ENCODE measurements around the gene ZNF652. TPM values are rescaled to one million over a fixed set of nuclear protein-coding genes. Genes with fewer than 3 reads are reported as not detected.
"Not testable (repeated sequence)": the region's sequence is repeated elsewhere in the genome, so short reads cannot be mapped to it uniquely, and the experiment has no call there.

ZNF652 gene
- polyA plus RNA-seq, 1 of the 3 experiments (the other 2 are of a cell fraction): 5.1 TPM

DNA sequence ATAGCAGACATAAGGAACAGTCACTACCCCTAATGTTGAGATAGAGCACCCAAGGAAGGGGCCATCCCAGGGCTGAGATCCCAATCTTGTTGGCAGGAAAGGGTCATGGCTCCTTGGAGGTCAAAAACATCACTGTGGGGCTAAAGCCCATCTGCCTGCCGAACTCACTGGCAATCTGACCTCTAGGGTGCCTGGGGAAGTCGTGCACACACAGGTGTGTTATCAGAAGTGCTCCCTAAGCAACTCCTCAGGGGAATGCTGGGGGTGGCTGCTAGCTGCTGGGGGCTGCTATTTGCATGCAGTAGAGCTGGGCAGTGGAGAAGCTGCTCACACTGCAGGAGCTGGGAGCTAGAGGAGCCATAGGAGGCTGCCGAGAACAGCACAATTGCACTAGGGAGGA, 84.0 kb downstream of the ZNF652 start:
- no peaks in the 10 kb centered on the region for H3K9me2 ChIP-seq
- 23% methylated on average over 3 of the region's 3 CpGs for WGBS (ENCODE audit: low lambda C conversion rate)
- no peaks in the 10 kb centered on the region for H3F3A ChIP-seq (replicated peaks; ENCODE audit: insufficient read depth)
- H3K36me3 ChIP-seq (replicated peaks in 1 of 2; ENCODE audit: control insufficient read depth in 1 of 2, insufficient read depth in 2 of 2, low read length in 1 of 2): no peaks in the 10 kb centered on the region
- H3K27me3 ChIP-seq (ENCODE audit: insufficient read depth): no peaks in the 10 kb centered on the region
- no peaks in the 10 kb centered on the region for H3K4me1 ChIP-seq (ENCODE audit: control insufficient read depth in 1 of 2, insufficient read depth in 2 of 2, low read depth in 1 of 2, low read length in 1 of 2)
- TF ChIP-seq, protein P1, sequence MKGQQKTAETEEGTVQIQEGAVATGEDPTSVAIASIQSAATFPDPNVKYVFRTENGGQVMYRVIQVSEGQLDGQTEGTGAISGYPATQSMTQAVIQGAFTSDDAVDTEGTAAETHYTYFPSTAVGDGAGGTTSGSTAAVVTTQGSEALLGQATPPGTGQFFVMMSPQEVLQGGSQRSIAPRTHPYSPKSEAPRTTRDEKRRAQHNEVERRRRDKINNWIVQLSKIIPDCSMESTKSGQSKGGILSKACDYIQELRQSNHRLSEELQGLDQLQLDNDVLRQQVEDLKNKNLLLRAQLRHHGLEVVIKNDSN (IDR thresholded peaks at IDR 0.05; ENCODE audit: borderline replicate concordance, low read depth): no peak
- TF ChIP-seq FOXM1 (IDR thresholded peaks at IDR 0.05; ENCODE audit: low read depth): no peak
- no peak for TF ChIP-seq RAD21 (IDR thresholded peaks at IDR 0.05; ENCODE audit: low read length)
- DNase-seq: no peak
- no peak overlapping the region for H2AFZ ChIP-seq (ENCODE audit: low read depth)
- H4K20me1 ChIP-seq (ENCODE audit: insufficient read depth): no peaks in the 10 kb centered on the region
- H3K4me2 ChIP-seq: no peak overlapping the region
- H3K4me3 ChIP-seq (ENCODE audit: low read depth in 2 of 2, low read length in 1 of 2): no peak overlapping the region
- no peaks in the 10 kb centered on the region for H3K79me2 ChIP-seq (ENCODE audit: insufficient read depth)
- H3K9me3 ChIP-seq: 0 out of 2 replicates have a peak, but pooled peaks cover 5% of the 10 kb centered on the region
- no peak overlapping the region for H3K27ac ChIP-seq (ENCODE audit: low read depth in 2 of 2, low read length in 1 of 2)
- H3K9ac ChIP-seq: no peak overlapping the region
- ChIA-PET CTCF (interaction anchor here (0.6 to 1.7 kb wide), 4 partner anchors 13 to 130 kb away, joined by 3 to 6 read pairs (median 4); no protein-coding TSS in a partner anchor), POLR2A (no interaction called here)

DNA sequence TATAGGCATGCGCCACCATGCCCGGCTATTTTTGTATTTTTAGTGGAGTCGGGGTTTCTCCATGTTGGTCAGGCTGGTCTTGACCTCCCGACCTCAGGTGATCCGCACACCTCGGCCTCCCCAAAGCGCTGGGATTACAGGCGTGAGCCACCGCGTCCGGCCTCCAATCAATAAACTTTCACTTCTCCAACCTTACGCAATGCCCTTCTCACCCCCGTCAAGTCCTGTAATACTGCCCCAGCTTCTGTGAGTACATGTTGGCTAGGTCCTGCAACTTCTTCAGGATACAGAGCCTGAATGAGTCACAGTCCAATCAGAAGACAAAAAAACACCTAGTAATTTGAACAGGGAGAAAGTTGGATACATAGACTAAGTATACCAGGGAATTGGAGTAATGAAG, 84.4 kb downstream of the ZNF652 start:
- Histone ChIP-seq H3K27ac (ENCODE audit: low read depth in 2 of 2, low read length in 1 of 2) (no peak overlapping the region), H3K27me3 (ENCODE audit: insufficient read depth) (no peaks in the 10 kb centered on the region), H3K9me3 (0 out of 2 replicates have a peak, but pooled peaks cover 5% of the 10 kb centered on the region), H3K79me2 (ENCODE audit: insufficient read depth) (no peaks in the 10 kb centered on the region), H4K20me1 (ENCODE audit: insufficient read depth) (no peaks in the 10 kb centered on the region), H3K36me3 (replicated peaks in 1 of 2; ENCODE audit: control insufficient read depth in 1 of 2, insufficient read depth in 2 of 2, low read length in 1 of 2) (no peaks in the 10 kb centered on the region), H3F3A (replicated peaks; ENCODE audit: insufficient read depth) (no peaks in the 10 kb centered on the region), H3K4me3 (ENCODE audit: low read depth in 2 of 2, low read length in 1 of 2) (no peak overlapping the region), H3K9me2 (no peaks in the 10 kb centered on the region), H3K4me2 (no peak overlapping the region), H3K9ac (no peak overlapping the region), H3K4me1 (ENCODE audit: control insufficient read depth in 1 of 2, insufficient read depth in 2 of 2, low read depth in 1 of 2, low read length in 1 of 2) (no peaks in the 10 kb centered on the region), H2AFZ (ENCODE audit: low read depth) (no peak overlapping the region)
- CTCF ChIA-PET: interaction anchor here (0.9 to 1.9 kb wide), 3 partner anchors 13 to 50 kb away, joined by 4 to 9 read pairs (median 6); no protein-coding TSS in a partner anchor
- POLR2A ChIA-PET: no interaction called here
- 78% methylated on average over 13 of the region's 13 CpGs for WGBS (ENCODE audit: low lambda C conversion rate)
- no peak for DNase-seq
- TF ChIP-seq POLR2AphosphoS5 (IDR thresholded peaks at IDR 0.05; ENCODE audit: low read depth, low read length): no peak
- TF ChIP-seq FOSL2 (IDR thresholded peaks at IDR 0.05; ENCODE audit: borderline replicate concordance, low read depth): no peak
- no peak for TF ChIP-seq TCF12 (IDR thresholded peaks at IDR 0.05)
- TF ChIP-seq, protein P2, sequence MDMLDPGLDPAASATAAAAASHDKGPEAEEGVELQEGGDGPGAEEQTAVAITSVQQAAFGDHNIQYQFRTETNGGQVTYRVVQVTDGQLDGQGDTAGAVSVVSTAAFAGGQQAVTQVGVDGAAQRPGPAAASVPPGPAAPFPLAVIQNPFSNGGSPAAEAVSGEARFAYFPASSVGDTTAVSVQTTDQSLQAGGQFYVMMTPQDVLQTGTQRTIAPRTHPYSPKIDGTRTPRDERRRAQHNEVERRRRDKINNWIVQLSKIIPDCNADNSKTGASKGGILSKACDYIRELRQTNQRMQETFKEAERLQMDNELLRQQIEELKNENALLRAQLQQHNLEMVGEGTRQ (IDR thresholded peaks at IDR 0.05; ENCODE audit: borderline replicate concordance, low read depth, low read length): no peak
- no peak for TF ChIP-seq CHD2 (IDR thresholded peaks at IDR 0.05; ENCODE audit: low read length, partially characterized antibody)
- no peak for TF ChIP-seq ELF1 (IDR thresholded peaks at IDR 0.05)

DNA sequence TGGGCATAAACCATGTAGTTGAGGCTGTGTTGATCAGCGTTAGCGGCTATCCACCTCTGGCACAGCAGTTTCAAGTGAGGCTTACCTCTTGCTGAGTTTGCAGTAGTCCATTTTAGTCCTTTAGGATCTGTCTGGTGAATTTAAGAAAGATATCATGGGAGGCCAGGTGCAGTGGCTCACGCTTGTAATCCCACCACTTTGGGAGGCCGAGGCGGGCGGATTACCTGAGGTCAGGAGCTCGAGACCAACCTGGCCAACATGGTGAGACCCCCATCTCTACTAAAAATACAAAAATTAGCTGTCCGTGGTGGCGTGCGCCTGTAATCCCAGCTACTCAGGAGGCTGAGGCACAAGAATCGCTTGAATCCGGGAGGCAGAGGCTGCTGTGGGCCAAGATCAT, 86.1 kb downstream of the ZNF652 start:
- H2AFZ ChIP-seq (ENCODE audit: low read depth); H3K9ac ChIP-seq; DNase-seq; H3K4me2 ChIP-seq; H4K20me1 ChIP-seq (ENCODE audit: insufficient read depth); H3K27ac ChIP-seq (ENCODE audit: low read depth in 2 of 2, low read length in 1 of 2); H3K79me2 ChIP-seq (ENCODE audit: insufficient read depth); H3K36me3 ChIP-seq (replicated peaks in 1 of 2; ENCODE audit: control insufficient read depth in 1 of 2, insufficient read depth in 2 of 2, low read length in 1 of 2); H3F3A ChIP-seq (replicated peaks; ENCODE audit: insufficient read depth); H3K4me1 ChIP-seq (ENCODE audit: control insufficient read depth in 1 of 2, insufficient read depth in 2 of 2, low read depth in 1 of 2, low read length in 1 of 2); H3K9me3 ChIP-seq; H3K9me2 ChIP-seq; POLR2A ChIA-PET; H3K27me3 ChIP-seq (ENCODE audit: insufficient read depth); H3K4me3 ChIP-seq (ENCODE audit: low read depth in 2 of 2, low read length in 1 of 2): not testable (repeated sequence)
- CTCF ChIA-PET: interaction anchor here (0.9 to 1.9 kb wide), 2 partner anchors 15 to 54 kb away, joined by 3 to 9 read pairs; no protein-coding TSS in a partner anchor
- 78% methylated on average over 12 of the region's 12 CpGs for WGBS (ENCODE audit: low lambda C conversion rate)
